Lung (tissue), 12 donors: ENCODE results near the gene LPGAT1. TPM values are rescaled to one million over a fixed set of nuclear protein-coding genes. Genes with fewer than 3 reads are reported as not detected.

Experiments
- ATAC-seq: fragments of 200-7000 bp; cut with Tn5 transposase; one replicate; pipeline ENCODE4 v1.9.1; 2020; ENCODE audit warnings: moderate number of reproducible peaks; ENCODE audit not compliant: insufficient read depth, low FRiP score
- DNase-seq, 3 donors: peaks; one replicate each; pipeline ENCODE4 v3.0.0-alpha.2; 2013 to 2017
- H3K27ac ChIP-seq, 2 donors: one replicate each; pipeline ENCODE4 v1.5.1; 2013; ENCODE audit warnings: mild to moderate bottlenecking in 2 of 2, moderate library complexity in 2 of 2, control low read depth in 1 of 2, inconsistent platforms in 1 of 2, low read depth in 1 of 2, low read length in 1 of 2
- H3K27me3 ChIP-seq, 3 donors: one replicate each; pipeline ENCODE4 v1.5.1; 2013; ENCODE audit warnings: low read length in 2 of 3; ENCODE audit not compliant: control insufficient read depth in 3 of 3, insufficient read depth in 3 of 3
- H3K36me3 ChIP-seq, 4 donors: one replicate each; pipeline ENCODE4 v1.5.1; 2013; ENCODE audit warnings: low read length in 4 of 4, mild to moderate bottlenecking in 1 of 4, moderate library complexity in 1 of 4; ENCODE audit not compliant: control insufficient read depth in 4 of 4, insufficient read depth in 4 of 4
- H3K4me1 ChIP-seq, 5 donors: one replicate each; pipeline ENCODE4 v1.5.1; 2013; ENCODE audit warnings: low read length in 5 of 5, mild to moderate bottlenecking in 2 of 5, moderate library complexity in 1 of 5; ENCODE audit not compliant: control insufficient read depth in 5 of 5, insufficient read depth in 5 of 5
- H3K4me3 ChIP-seq: one replicate; pipeline ENCODE4 v1.5.1; 2013; ENCODE audit warnings: mild to moderate bottlenecking, control low read depth, moderate library complexity
- H3K9ac ChIP-seq, 2 donors: one replicate each; pipeline ENCODE4 v1.5.1; 2013; ENCODE audit warnings: low read length in 2 of 2, control low read depth in 1 of 2; ENCODE audit not compliant: insufficient read depth in 1 of 2
- H3K9me3 ChIP-seq, 4 donors: one replicate each; pipeline ENCODE4 v1.5.1; 2013; ENCODE audit warnings: low read length in 3 of 4, mild to moderate bottlenecking in 1 of 4, moderate library complexity in 1 of 4; ENCODE audit not compliant: control insufficient read depth in 4 of 4, insufficient read depth in 3 of 4
- CTCF ChIP-seq: IDR thresholded peaks from 2 replicates; pipeline ENCODE4 v1.5.1; 2012; ENCODE audit warnings: mild to moderate bottlenecking; ENCODE audit errors: control extremely low read depth, extremely low read depth
- WGBS, 2 donors: extraction: QIAGEN DNeasy Blood & Tissue Kit; methylation state at CpG; one replicate each; pipeline ENCODE4 v1.1.7; 2013; 5-methylcytosine and 5-hydroxymethylcytosine counted together
- polyA plus RNA-seq, 2 donors: library from polyadenylated mRNA; stranded (reverse); fragments of 200-250 nt; gene quantifications; one replicate each; pipeline ENCODE4 v1.2.1, GENCODE V29; 2013
- total RNA-seq, 2 donors: library from RNA; depleted of rRNA in 1 of 2; stranded (reverse); fragments of >200 nt in 1 of 2; gene quantifications; one replicate each; pipeline ENCODE4 v1.2.1, GENCODE V29; 2014 to 2021
- donor health status: control.
- donor health status: control.
- donor health status: Bipolar disorder and iron deficiency.
- donor health status: healthy.
- donor health status: DM: yes; HTN: yes; CAD: no.

Gene LPGAT1
- total and polyA plus RNA-seq, 4 donors, result 4.9 to 41.9 (median 25.5) TPM

DNA sequence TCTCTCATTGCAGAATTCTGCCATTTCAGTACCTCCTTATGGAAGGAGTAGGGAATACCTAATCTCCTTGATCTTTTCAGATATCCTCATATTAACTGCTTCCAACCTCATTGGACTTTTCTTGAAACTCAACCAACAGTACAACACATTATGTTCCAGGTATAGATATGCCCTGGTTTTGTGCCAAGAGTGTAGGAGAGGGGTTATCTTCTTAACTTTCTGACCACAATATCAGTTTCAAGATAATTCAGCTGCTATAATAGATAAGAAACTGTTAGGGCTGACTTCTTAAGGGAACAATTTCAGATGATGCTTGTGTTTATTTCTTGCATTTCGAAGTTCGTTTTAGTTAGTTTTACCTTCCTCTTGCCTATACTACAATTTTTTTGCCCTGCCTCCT lies 2.1 kb upstream of the LPGAT1 start:
- 64 to 72% methylated on average over 2 of the region's 2 CpGs for WGBS, 2 donors

DNA sequence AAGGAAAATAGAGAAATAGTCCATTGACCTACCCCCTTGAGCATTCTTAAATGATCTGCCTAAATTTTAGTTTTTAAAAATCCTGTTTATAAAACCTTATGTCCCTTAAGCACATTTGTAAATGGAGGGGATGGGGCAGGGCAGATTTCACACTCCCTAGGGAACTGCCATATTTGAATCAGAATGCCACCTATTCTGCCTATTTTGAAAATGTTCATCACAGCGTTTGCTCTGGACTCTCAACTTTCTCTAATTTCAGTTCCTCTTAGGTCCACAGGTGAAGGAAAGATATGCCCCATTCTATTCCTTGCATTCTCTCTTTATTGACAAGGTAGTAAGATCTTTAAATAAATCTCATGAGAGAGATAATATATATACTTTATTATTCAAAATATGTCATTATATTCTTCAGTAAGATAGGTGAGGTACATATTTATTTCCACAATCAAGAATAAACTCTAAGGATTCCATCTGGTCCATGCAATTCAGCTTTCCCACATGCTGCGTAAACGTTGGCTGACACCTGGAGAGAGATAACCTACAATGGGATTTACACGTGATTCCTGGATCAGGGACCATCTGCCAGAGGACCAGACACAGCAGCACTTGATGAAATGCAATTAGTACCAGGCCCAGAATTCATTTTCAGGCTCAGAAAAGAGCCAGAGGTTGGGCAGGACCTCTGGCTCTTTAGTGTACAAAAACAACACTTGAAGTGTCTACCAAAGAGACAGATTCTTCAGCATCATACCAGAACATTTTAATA lies 1.2 kb upstream of the LPGAT1 start:
- ATAC-seq (no peak), DNase-seq (no peak)
- Histone ChIP-seq H3K36me3 (peaks cover 0 to 5% (median 1%) of the 10 kb centered on the region in 4 donors), H3K27me3 (peaks cover 0 to 4% (median 1%) of the 10 kb centered on the region in 3 donors), H3K27ac (no peak overlapping the region), H3K9ac (no peak overlapping the region), H3K4me1 (peaks cover 0 to 12% (median 3%) of the 10 kb centered on the region in 5 donors), H3K4me3 (no peak overlapping the region), H3K9me3 (no peaks in the 10 kb centered on the region)
- 89 to 91% methylated on average over 4 of the region's 4 CpGs for WGBS, 2 donors
- TF ChIP-seq CTCF, result no peak

More for the DNA sequence above, 2.1 kb upstream of the LPGAT1 start:
- no peak for DNase-seq
- Histone ChIP-seq H3K9ac (no peak overlapping the region), H3K27me3 (peaks cover 0 to 2% (median 2%) of the 10 kb centered on the region in 3 donors), H3K4me1 (peaks cover 0 to 12% (median 3%) of the 10 kb centered on the region in 5 donors), H3K9me3 (no peaks in the 10 kb centered on the region), H3K36me3 (peaks cover 0 to 3% (median under 1%) of the 10 kb centered on the region in 4 donors), H3K4me3 (no peak overlapping the region), H3K27ac (no peak overlapping the region)
- no peak for ATAC-seq
- TF ChIP-seq CTCF, result no peak

- H3K9me3 ChIP-seq, result no peaks in the 10 kb centered on the region
- peak overlapping the region; percentile 84 to 95 for H3K27ac ChIP-seq
- peaks cover 0 to 5% (median 1%) of the 10 kb centered on the region in 4 donors for H3K36me3 ChIP-seq
- H3K4me1 ChIP-seq, result peaks cover 0 to 12% (median 3%) of the 10 kb centered on the region in 5 donors
- ATAC-seq (no peak), DNase-seq (peak in 1 of 3 donors; percentile 24)
- peaks cover 0 to 4% (median 0%) of the 10 kb centered on the region in 3 donors for H3K27me3 ChIP-seq
- WGBS, 2 donors, result 1% methylated on average over 21 to 45 of the region's 45 CpGs
- TF ChIP-seq CTCF, result no peak
- H3K4me3 ChIP-seq, result peak overlapping the region; percentile 85
- peak overlapping the region in 1 of 2 donors; percentile 9 for H3K9ac ChIP-seq
These were observed 572 bp downstream of the LPGAT1 start for GRCh38 chr1:211830055-211830327.
